Measurements from ENCODE around the gene SLC26A8. TPM values are rescaled to one million over a fixed set of nuclear protein-coding genes. Genes with fewer than 3 reads are reported as not detected.

The SLC26A8 gene
- total and polyA plus RNA-seq, 4 donors, result 0.03 to 0.33 (median 0.18) TPM

DNA sequence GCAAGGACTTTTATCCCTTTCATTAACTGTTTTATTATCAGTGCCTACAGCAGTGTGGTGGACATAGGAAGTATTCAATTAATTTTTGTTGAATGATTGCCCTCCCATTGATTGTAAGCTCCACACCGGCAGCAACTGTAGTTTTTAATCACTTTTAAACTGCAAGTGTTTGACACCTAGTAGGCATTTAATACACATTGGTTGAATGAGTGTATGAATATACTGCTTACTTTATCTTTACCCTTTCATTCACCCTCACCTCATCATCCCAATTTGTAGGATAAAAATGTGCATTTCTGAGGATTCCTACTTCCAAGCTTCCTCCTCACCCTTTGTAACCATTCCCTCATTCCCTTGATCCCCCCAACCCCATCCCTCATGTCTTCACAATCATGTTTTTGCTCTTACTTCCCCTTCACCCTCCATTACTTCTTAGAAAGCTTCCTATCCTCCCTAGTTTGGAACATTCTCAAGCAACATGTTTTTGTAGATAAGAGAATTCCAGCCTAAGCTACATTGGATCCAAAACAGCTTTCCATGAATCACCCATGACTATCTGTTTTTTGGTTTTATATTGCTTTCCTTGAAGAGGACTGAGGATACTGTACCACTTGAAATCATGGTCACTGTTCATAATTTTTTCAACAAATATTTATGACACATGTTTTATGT lies 955 bp upstream of the SLC26A8 start:
- Histone ChIP-seq H3K27me3 (ENCODE audit: control insufficient read depth in 4 of 4, insufficient read depth in 4 of 4, low read length in 3 of 4) (no peaks in the 10 kb centered on the region), H3K4me3 (ENCODE audit: low read depth in 1 of 3, low read length in 3 of 3) (no peak overlapping the region), H3K4me1 (ENCODE audit: control insufficient read depth in 4 of 4, insufficient read depth in 4 of 4, low read length in 3 of 4) (peaks cover 0 to 7% (median 1%) of the 10 kb centered on the region in 4 donors), H3K9ac (ENCODE audit: low read depth in 1 of 2, low read length in 2 of 2) (no peak overlapping the region), H3K36me3 (ENCODE audit: control insufficient read depth in 4 of 4, insufficient read depth in 3 of 4, low read depth in 1 of 4, low read length in 3 of 4) (no peaks in the 10 kb centered on the region), H3K27ac (ENCODE audit: low read depth in 1 of 2, low read length in 2 of 2) (no peak overlapping the region), H3K9me3 (ENCODE audit: control insufficient read depth in 4 of 4, low read length in 3 of 4) (no peaks in the 10 kb centered on the region)
- no peak for TF ChIP-seq NR2F2 (IDR thresholded peaks at IDR 0.05)
- TF ChIP-seq HNF4A (conservative IDR thresholded peaks at IDR 0.05), result no peak
- no peak for TF ChIP-seq JUND (IDR thresholded peaks at IDR 0.05)
- TF ChIP-seq RAD21 (IDR thresholded peaks at IDR 0.05), result no peak
- no peak for TF ChIP-seq FOXA1 (IDR thresholded peaks at IDR 0.05)
- no peak for DNase-seq (ENCODE audit: low spot score)
- 94% methylated on average over 1 of the region's 1 CpG for WGBS

GRCh38 chr6:36020154-36020553 lies 4.3 kb downstream of the SLC26A8 start:
- no peak for TF ChIP-seq HNF4G (IDR thresholded peaks at IDR 0.05)
- no peak for TF ChIP-seq FOXA2 (IDR thresholded peaks at IDR 0.05)
- TF ChIP-seq MAX (IDR thresholded peaks at IDR 0.05), result no peak
- no peak for TF ChIP-seq HNF4A (conservative IDR thresholded peaks at IDR 0.05)
- Histone ChIP-seq H3K27ac (ENCODE audit: low read depth in 1 of 2, low read length in 2 of 2) (no peak overlapping the region), H3K36me3 (ENCODE audit: control insufficient read depth in 4 of 4, insufficient read depth in 3 of 4, low read depth in 1 of 4, low read length in 3 of 4) (no peaks in the 10 kb centered on the region), H3K4me1 (ENCODE audit: control insufficient read depth in 4 of 4, insufficient read depth in 4 of 4, low read length in 3 of 4) (no peaks in the 10 kb centered on the region), H3K9ac (ENCODE audit: low read depth in 1 of 2, low read length in 2 of 2) (no peak overlapping the region), H3K27me3 (ENCODE audit: control insufficient read depth in 4 of 4, insufficient read depth in 4 of 4, low read length in 3 of 4) (no peaks in the 10 kb centered on the region), H3K4me3 (ENCODE audit: low read depth in 1 of 3, low read length in 3 of 3) (no peak overlapping the region), H3K9me3 (ENCODE audit: control insufficient read depth in 4 of 4, low read length in 3 of 4) (no peaks in the 10 kb centered on the region)
- DNase-seq (ENCODE audit: low spot score), result no peak
- 0% methylated on average over 1 of the region's 1 CpG for WGBS

DNA sequence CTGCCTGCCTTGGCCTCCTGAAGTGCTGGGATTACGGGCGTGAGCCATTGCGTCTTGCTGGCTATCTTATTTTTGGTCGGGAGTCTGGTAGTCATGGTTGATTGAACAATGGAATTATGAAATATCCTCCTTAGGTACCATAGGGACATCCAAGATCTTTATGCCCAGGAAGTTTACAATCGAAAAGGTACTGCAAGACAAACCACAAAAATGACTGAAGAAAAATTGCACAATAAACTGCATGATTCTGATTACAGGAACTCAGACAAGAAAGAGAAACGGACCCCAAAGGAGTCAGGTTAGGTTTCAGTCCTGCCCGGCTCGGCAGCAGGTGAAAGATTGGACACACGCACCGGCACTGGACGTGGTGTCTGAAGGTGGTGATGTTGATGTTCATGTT lies 5.3 kb downstream of the SLC26A8 start:
- H3K4me1 ChIP-seq (ENCODE audit: control insufficient read depth in 4 of 4, insufficient read depth in 4 of 4, low read length in 3 of 4), result no peaks in the 10 kb centered on the region
- no peaks in the 10 kb centered on the region for H3K9me3 ChIP-seq (ENCODE audit: control insufficient read depth in 4 of 4, low read length in 3 of 4)
- no peak for DNase-seq (ENCODE audit: low spot score)
- H3K36me3 ChIP-seq (ENCODE audit: control insufficient read depth in 4 of 4, insufficient read depth in 3 of 4, low read depth in 1 of 4, low read length in 3 of 4), result no peaks in the 10 kb centered on the region
- 88% methylated on average over 11 of the region's 11 CpGs for WGBS
- no peak for TF ChIP-seq HNF4G (IDR thresholded peaks at IDR 0.05)
- no peak for TF ChIP-seq SP1 (IDR thresholded peaks at IDR 0.05)
- TF ChIP-seq ATF3 (IDR thresholded peaks at IDR 0.05), result no peak
- TF ChIP-seq EGR1 (IDR thresholded peaks at IDR 0.05; ENCODE audit: low read depth in 2 of 2), result no peak
- no peak overlapping the region for H3K9ac ChIP-seq (ENCODE audit: low read depth in 1 of 2, low read length in 2 of 2)
- H3K27me3 ChIP-seq (ENCODE audit: control insufficient read depth in 4 of 4, insufficient read depth in 4 of 4, low read length in 3 of 4), result no peaks in the 10 kb centered on the region
- no peak overlapping the region for H3K4me3 ChIP-seq (ENCODE audit: low read depth in 1 of 3, low read length in 3 of 3)
- no peak overlapping the region for H3K27ac ChIP-seq (ENCODE audit: low read depth in 1 of 2, low read length in 2 of 2)

GRCh38 chr6:36018339-36018738 lies 6.1 kb downstream of the SLC26A8 start:
- Histone ChIP-seq H3K4me3 (ENCODE audit: low read depth in 1 of 3, low read length in 3 of 3) (no peak overlapping the region), H3K4me1 (ENCODE audit: control insufficient read depth in 4 of 4, insufficient read depth in 4 of 4, low read length in 3 of 4) (no peaks in the 10 kb centered on the region), H3K27ac (ENCODE audit: low read depth in 1 of 2, low read length in 2 of 2) (peak overlapping the region in 1 of 2 donors; percentile 41), H3K9me3 (ENCODE audit: control insufficient read depth in 4 of 4, low read length in 3 of 4) (no peaks in the 10 kb centered on the region), H3K27me3 (ENCODE audit: control insufficient read depth in 4 of 4, insufficient read depth in 4 of 4, low read length in 3 of 4) (no peaks in the 10 kb centered on the region), H3K9ac (ENCODE audit: low read depth in 1 of 2, low read length in 2 of 2) (no peak overlapping the region), H3K36me3 (ENCODE audit: control insufficient read depth in 4 of 4, insufficient read depth in 3 of 4, low read depth in 1 of 4, low read length in 3 of 4) (no peaks in the 10 kb centered on the region)
- 53% methylated on average over 2 of the region's 2 CpGs for WGBS
- no peak for DNase-seq (ENCODE audit: low spot score)
- TF ChIP-seq FOXA2 (IDR thresholded peaks at IDR 0.05) (no peak), ATF3 (IDR thresholded peaks at IDR 0.05) (no peak), HNF4G (IDR thresholded peaks at IDR 0.05) (no peak), FOXA1 (IDR thresholded peaks at IDR 0.05) (no peak), NR2F2 (IDR thresholded peaks at IDR 0.05) (no peak), TAF1 (conservative IDR thresholded peaks at IDR 0.05) (no peak), JUND (IDR thresholded peaks at IDR 0.05) (no peak), SP1 (IDR thresholded peaks at IDR 0.05) (no peak), EGR1 (IDR thresholded peaks at IDR 0.05; ENCODE audit: low read depth in 2 of 2) (no peak), GABPA (IDR thresholded peaks at IDR 0.05 in 1 of 2, conservative IDR thresholded peaks at IDR 0.05 in 1 of 2) (no peak), RXRA (IDR thresholded peaks at IDR 0.05) (no peak), REST (IDR thresholded peaks at IDR 0.05) (no peak), RAD21 (IDR thresholded peaks at IDR 0.05) (no peak), MAX (IDR thresholded peaks at IDR 0.05) (no peak)
- TF ChIP-seq, protein P1, sequence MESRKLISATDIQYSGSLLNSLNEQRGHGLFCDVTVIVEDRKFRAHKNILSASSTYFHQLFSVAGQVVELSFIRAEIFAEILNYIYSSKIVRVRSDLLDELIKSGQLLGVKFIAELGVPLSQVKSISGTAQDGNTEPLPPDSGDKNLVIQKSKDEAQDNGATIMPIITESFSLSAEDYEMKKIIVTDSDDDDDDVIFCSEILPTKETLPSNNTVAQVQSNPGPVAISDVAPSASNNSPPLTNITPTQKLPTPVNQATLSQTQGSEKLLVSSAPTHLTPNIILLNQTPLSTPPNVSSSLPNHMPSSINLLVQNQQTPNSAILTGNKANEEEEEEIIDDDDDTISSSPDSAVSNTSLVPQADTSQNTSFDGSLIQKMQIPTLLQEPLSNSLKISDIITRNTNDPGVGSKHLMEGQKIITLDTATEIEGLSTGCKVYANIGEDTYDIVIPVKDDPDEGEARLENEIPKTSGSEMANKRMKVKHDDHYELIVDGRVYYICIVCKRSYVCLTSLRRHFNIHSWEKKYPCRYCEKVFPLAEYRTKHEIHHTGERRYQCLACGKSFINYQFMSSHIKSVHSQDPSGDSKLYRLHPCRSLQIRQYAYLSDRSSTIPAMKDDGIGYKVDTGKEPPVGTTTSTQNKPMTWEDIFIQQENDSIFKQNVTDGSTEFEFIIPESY (IDR thresholded peaks at IDR 0.05), result no peak

All from liver (tissue), 9 donors.